HG02623 (cell line): ENCODE results near the gene KCNAB1.

ENCODE experiments used
- ATAC-seq: cut with Tn5 transposase; IDR thresholded peaks from one replicate; pipeline ENCODE4 v1.9.1; 2021; ENCODE audit warnings: moderate library complexity; ENCODE audit not compliant: unreplicated experiment

The KCNAB1 gene

DNA sequence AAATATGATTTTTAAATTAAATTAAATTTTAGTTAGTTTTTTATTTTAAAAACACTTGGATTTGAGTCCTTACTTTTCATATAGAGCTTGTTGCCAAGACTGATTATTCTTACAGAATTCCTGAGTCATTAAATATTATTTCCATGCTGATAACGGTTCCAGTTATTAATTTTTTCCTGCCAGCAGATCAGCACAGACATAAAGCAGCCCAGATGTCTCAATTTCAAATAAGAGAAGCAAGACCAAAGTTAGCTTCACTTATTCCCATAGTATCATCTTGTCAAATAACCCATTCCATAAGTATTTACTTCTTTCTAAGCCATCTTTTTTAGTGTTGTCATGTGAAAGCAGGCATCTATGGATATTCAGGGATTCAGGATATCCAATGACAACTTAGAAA is 359.2 kb downstream of the KCNAB1 start:
- no peak for ATAC-seq

DNA sequence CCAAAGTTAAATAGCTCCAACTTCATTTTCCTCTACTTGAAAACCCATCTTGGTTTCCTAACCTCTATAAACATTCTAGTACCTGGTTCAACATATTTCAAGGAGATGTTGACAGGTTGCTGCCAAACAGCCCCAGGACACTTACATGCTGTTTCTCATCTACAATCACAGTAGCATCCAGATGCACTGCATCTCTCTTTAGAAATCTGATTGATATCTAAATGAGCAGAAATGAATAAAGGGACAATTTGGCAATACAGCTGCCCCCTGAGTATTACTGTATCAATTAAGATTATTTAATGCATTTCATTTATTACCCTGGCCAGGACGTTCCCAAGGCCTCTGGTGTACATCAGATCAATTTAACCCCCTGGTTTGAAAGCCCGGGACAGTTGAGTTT is 360.6 kb downstream of the KCNAB1 start:
- ATAC-seq = no peak

DNA sequence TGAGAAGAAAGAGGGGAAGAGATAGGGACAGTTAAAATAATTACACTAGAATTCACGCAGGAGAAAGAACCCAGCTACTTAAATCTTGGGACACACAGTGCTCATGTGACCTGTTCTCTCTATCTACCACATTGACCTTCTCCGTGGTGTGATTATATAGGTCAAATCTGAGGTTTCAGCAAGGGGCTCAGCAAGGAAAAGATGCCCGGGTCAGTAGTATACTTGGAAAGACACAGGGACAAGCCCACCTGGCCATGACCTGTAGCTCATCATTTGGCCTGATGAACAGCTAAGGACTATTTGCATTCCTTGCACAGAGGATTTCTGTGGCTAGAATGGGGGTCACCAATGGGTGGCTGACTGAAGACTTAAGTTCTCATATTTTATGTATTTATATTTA is 362.6 kb downstream of the KCNAB1 start:
- no peak for ATAC-seq

DNA sequence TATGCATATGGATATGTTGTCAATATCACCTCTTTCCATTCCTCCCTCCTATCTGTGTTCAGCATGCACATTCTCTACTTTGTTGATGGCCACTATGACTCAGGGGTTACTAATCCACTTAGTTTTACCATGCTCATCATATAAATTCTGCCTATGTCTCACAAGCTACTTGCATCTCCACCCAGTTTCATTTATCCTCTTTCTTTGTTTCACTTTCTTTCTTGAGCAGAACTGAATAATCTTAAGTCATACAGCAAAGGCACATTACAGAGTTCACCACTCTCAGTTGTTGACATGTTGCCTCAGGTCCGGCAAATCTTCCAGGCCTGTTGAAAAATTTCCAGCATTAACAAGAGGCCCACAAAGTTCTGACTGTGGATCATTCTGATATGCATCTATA is 363.0 kb downstream of the KCNAB1 start:
- ATAC-seq = peak; percentile 84

DNA sequence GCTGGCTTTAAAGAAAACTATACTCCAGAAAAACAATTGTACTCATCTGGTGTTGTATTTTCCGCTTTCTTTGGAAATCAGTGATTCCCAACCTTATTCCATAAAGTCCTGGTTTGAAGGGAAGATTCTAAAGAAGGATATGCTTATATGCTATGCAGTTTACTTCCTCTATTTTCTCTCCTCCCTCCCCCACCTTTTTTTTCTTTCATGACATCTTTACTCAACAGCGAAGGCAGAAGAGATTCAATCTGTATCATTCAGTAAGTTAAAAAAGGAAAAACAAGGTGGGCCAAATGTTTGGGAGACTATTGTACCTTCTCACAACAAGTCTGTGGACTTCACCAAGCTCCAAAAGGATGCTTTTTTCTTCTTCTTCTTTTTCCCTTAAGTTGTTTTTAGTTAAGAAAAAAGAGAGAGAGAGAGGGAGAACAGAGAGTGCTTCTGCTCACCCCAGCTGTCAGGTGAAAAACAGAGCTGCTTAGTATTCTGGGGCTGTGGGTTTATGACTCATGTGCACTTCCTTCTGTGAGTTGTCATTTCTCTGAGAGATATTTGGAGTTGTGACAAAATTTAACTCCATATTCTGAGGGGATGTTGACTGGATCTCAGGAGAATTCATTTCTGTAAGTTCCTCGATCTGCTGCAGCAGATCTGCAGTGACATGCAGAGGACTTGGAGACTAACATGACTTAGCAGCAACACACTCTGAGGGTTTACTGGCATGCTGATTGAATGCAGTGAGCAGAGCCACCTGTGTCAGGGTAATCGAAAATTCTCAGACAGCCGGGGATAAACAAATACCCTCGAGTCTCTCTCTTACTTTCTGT is 363.8 kb downstream of the KCNAB1 start:
- peak; percentile 80 for ATAC-seq

DNA sequence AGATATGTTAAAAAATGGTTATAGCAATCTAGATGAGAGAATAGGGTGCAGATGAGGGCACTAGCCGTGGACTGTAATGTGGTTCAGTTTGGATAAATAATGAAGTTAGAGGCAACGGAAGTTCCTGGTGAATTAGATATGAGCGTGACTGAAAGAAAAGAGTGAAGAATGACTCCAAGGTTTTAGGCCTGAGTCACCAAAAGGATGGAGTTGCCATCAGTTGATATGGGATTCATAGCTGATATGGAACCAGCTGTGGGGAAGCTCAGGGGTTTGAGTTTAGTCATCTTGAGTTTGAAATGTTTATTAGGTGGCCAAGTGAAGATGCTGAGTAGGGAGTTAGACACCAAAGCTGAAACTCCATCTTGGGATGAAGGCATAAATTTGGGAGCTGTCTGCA is 368.4 kb downstream of the KCNAB1 start:
- ATAC-seq = no peak

DNA sequence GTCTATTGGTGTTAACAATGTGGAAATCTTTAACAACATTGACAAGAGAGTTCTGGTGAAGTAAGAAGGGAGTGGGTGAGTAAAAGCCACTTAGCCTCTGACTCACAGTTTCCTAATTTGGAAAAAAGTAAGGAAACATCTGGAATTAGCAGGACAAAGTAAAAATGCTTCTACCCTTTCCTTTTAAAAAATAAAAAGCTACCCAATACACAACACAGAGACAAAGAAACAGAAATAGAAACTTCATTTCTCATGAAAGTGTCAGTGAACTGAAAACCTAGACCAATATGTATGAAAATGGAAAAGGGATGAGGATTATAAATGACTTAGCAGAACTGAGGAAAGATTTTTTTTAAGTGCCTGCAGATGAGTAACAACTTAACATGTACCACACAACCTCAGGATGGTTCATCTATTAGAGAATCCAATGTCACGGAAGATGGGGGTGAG is 369.1 kb downstream of the KCNAB1 start:
- ATAC-seq = no peak

DNA sequence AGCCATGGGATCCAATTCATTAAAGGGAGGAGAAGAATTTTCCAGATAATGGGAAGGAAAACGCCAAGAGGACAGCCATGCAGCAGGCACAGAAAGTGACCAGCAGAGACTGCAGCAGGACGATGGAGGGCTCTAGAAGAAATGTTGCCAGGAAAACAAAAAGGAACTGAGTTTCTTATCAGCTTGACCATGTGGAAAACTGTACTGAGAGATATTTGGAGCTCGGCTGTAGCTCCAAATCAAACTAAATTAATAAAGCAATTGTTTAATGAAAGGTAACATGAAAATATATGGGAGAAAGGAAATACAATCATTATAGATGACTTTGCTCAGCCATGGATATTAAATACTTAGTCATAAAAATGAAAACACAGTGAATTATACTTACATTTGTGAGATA is 370.8 kb downstream of the KCNAB1 start:
- no peak for ATAC-seq

DNA sequence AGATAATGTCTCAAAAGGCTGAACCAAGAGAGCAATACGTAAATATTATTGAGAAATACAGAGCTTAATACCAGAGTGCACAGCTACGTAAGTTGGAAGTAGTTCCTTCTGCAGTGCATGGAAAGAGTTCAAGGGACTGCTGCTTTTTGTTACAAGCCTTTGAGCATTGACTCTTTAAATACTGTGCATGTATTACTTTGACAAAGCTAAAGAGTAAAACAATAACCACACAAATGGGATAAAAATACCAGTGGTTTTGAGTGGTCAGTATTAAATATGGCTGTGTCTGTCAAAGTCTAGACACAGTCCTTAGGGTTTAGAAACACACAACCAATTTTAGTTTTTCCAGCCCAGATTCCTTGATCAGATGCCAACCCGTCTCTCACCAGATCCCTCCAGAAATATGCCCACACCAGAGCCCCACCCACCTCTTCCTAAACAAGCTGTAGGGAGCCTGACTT is 372.5 kb downstream of the KCNAB1 start:
- no peak for ATAC-seq

DNA sequence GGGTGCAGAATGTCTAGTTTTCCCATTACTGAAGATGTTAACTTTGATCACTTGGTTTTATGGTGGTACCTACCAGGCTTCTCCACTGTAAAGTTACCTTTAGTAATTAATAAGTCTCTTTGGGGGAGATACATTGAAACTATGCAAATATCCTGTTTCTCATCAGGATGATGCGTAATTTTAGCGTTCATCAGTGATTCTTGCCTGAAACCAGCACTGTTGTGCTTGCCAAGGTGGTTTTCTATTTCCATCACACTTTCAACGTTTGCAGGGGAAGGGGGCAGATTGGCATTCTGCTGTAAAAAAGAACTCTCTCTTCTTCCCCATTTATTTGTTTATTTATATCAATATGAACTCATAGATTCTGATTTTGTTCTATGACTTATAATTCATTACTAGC is 373.5 kb downstream of the KCNAB1 start:
- no peak for ATAC-seq

DNA sequence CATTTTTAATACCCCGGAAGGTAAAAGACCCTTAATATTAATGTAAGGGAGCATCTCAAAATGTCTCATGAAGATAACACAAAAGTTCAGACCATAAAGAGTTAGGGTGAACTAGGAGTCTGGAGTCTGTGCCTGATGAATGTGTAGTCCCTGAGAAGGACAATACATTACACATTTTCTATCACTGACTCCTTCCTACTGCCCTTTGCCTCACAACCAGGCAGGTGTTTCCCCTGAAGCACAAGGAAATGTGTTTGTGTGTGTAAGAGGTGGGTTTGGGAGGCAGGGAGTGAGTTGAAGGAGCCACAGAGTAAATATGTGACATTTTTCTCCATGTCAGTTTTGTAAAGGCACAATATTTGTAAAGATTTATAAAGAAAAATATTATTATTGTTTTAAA is 375.4 kb downstream of the KCNAB1 start:
- ATAC-seq = no peak

DNA sequence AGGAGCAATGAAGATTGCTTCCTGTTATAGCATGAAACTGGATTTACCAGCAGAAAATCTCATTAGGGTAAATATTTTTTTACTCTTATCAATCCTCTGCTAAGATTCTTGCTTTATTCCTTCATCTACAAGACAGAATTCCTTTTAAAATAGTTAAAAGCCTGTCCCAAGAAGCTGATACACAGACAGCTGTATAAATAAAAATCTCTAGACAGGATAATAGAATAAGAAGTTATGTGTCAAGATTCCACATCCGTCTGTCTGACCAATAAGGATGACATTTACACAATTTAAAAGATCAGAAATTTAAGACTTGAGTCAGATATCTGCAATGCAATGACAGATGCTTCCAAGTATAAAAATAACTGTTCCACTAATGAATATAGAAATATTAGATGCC is 376.9 kb downstream of the KCNAB1 start:
- no peak for ATAC-seq

DNA sequence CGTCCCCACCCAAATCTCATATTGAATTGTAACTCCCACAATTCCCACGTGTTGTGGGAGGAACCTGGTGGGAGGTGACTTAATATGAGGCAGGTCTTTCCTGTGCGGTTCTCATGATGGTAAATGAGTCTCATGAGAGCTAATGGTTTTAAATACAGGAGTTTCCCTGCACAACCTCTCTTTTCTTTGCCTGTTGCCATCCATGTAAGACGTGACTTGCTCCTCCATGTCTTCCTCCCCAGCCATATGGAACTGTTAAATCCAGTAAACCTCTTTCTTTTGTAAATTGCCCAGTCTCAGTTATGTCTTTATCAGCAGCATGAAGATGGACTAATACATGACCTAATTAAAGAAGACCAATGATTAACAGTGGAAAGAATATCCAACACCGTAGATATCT is 377.9 kb downstream of the KCNAB1 start:
- no peak for ATAC-seq

DNA sequence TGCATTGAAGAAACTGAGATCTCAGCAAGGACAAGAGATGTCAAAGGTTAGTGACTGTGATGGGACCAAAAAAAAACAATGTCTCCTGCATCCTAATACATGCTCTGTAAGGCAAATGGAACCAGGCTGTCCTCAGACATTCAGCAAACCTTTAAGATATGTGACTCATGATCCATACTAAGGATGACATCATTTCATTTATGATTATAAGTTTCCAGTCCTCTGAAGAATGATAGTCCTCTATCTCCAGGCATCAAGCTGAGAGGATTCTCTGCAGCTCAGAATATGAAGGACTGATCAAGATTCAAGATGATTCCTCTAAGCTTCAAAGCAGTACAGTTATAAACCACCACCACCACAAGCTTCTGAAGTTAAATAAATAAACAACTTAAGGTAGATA is 386.9 kb downstream of the KCNAB1 start:
- no peak for ATAC-seq

DNA sequence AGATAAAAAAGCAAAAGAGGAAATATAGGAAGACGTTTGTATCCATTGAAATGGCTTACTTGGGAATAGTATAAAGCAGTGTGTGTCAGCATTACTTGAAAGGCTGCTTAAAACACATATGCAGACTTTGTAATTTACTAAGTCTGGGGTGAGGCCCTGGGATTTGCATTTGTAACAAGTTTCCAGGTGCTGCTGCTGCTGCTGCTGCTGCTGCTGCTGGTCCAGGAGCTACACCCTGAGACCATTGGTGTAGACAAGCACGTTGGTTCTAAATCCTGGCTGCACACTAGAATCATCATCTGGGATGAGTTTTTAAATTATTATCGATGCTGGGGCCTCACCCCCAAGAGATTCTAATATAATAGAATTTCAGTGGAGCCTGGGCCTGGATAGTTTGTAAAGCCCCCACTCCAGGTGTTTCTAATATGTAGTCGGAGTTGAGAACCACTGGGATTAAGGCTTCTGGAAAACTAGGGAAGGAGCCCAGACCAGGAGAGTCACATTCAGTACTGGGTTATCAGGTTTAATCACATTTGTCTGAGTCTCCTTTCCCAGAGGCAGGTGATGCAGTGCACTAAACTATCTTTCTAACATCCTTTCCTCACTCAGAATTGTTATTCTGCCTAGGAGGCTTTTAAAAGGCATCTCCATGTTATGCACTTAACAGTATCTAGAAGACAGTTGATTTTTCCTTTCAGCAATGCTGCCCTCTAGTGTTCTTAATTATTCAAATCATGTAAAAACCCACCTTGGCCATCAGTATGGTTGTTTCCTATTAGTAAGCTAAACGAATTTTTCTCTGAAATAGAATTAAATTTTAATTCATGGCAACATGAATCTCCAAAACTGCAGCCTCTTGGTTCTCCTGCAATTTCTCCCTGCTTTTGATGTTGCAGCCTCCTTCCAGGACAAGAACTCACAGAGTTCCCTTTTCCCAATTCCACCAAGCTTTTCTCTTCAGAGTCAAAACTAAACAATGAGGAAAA is 389.1 kb downstream of the KCNAB1 start:
- peak; percentile 80 for ATAC-seq

DNA sequence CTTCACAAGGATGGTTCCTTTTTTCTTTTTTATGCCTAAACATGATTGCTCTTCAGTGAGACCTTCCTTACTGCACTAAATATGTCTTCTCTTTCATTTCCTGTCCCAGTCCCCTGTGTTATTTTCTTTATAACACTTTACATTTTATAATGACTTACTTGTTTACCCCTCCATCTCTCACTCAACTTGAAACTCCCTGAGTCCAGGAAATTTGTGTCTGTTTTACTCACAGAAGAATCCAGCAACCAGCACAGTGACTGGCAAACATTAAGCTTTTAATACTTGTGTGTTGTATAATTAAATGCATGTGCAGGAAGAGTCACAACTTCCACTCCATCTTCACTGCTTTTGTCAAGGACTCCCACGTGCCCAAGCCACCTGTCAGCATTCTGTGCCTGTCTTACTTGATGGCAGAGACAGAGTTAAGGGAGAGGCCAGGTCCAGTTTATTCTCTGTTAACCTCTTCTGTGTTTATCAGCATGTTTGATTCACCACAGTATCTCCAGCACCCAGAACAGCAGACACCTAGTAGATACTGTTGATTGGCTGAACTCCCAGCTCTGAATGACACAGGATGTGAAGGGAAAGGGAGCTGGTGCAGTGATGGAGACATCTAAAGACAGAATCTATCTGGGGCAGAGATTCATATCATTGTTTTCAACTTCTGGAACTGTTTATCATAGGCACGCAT is 391.8 kb downstream of the KCNAB1 start:
- no peak for ATAC-seq

DNA sequence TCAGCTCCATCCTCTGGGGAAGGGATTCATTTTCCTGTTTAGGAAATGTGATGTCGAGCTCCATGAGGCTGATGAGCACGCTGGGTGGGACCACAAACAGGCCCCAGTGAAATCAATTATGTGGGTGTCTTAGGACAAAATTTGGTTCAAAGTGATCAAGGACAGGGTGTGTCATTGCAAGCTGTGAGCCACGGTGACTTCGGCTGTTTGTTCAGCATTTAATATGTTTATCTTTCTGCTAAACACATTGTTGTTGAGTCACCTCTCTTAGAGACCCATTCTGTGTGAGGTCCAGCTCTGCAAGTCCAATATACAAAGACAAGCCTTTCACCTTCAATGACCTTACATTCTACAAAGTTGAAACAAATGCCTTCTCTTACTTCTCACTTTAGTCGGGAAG is 393.2 kb downstream of the KCNAB1 start:
- no peak for ATAC-seq

DNA sequence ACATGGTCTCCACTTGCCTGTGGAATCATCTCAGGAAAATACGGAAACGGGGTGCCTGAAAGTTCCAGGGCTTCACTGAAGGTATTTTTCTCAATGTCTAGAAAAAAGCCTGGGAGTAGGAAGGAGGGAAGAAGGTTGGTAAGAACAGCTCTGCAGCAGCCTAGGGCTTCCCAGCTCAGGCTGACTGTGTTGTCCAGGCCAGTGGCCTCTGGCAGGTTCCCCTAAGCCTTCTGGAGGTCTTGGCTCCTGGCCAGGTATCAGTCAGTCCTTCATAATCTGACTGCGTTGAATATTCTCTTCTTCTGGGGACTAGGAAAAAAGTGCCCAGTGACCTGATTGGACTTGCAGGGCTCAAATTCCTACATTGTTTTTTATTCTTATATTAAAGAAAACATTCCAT is 395.9 kb downstream of the KCNAB1 start:
- no peak for ATAC-seq

DNA sequence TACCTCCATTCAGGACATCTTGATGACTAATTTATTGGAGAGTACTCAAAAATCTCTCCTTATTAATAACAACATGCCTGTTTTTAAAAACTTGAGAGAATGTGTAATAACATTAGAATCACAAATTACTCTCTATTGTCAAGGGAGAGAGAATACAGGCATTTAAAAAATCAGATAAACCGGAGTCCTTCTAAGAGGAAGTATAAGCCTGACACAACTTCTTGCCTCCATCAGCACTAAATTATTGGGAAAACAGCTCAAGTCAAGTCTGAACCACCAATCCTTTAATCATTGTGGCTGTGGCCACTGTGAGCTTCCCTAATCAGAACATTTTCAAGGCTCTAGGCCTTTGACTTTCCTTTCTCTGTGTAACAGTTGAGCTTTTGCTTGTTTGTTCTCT is 396.6 kb downstream of the KCNAB1 start:
- no peak for ATAC-seq

DNA sequence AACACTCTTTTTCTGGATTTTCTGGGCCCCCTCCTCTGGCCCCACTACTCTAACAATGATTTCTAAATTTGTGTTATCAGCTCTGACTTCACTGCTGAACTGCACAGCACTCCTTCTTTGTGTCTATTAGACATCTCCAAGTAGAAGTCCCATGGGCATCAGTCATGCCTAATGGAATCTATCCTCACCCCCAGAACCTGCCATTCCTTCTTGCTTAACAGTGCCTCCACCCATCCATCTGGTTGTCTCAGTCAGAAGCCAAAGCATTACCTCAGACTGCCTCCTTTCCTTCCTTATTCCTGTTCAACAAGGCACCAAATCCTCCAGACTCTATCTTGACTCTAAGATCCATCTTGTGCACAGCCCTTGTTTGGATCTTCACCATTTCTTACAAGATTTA is 398.3 kb downstream of the KCNAB1 start:
- no peak for ATAC-seq

DNA sequence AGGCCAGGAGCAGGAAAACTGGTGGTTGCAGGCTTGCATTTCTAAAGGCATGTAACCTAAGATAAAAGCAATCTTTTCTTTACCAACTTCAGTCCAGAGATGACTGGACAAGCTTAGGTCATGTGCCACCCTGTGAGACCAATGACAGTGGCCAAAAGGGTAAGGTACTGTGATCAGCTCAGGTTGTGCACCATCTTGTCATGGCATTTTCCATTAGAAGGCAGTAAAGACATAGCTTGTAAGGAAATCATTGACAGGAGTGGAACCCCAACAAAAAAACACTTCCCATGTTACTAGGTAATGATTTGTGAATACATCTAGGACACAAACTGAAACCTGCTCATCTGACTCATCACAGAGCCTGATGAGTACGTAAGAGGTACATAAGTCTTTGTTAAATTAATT is 399.4 kb downstream of the KCNAB1 start:
- ATAC-seq = peak; percentile 61
